Neural progenitor cell (in vitro differentiated cells): Measurements from ENCODE around the gene TBX18.

Source experiments
- EZH2 ChIP-seq: fragments of 200-600 bp; sonication (generic); IDR thresholded peaks from 2 replicates; pipeline ENCODE4 v1.6.1; 2017; ENCODE audit warnings: antibody characterized with exemption, mild to moderate bottlenecking, moderate library complexity
- TF ChIP-seq, protein P1 (sequence below): fragments of 200-600 bp; sonication (generic); IDR thresholded peaks from 2 replicates; pipeline ENCODE4 v1.5.1; 2017; ENCODE audit warnings: antibody characterized with exemption, mild to moderate bottlenecking

DNA sequence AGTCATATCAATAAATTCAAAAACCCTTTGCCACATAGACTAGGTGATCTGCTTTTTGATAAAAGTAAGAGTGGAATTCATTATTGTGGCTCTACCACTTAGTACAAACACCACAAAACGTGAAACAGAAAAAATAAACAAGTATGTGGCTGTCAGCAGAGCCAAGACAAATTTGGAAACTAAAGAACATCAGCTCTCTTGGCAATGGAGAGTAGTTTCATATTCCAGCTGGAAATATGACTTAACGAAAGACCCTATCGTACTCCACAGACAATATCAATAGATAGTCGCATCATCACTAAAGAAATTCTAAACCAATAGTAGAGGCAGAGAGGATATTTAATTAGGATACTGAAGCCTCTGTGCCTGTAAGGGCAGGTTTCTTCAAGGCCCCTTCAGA, 20.8 kb downstream of the TBX18 start:
- TF ChIP-seq, protein P1, sequence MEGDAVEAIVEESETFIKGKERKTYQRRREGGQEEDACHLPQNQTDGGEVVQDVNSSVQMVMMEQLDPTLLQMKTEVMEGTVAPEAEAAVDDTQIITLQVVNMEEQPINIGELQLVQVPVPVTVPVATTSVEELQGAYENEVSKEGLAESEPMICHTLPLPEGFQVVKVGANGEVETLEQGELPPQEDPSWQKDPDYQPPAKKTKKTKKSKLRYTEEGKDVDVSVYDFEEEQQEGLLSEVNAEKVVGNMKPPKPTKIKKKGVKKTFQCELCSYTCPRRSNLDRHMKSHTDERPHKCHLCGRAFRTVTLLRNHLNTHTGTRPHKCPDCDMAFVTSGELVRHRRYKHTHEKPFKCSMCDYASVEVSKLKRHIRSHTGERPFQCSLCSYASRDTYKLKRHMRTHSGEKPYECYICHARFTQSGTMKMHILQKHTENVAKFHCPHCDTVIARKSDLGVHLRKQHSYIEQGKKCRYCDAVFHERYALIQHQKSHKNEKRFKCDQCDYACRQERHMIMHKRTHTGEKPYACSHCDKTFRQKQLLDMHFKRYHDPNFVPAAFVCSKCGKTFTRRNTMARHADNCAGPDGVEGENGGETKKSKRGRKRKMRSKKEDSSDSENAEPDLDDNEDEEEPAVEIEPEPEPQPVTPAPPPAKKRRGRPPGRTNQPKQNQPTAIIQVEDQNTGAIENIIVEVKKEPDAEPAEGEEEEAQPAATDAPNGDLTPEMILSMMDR: no peak
- no peak for TF ChIP-seq EZH2
